Astrocyte (in vitro differentiated cells and primary cell): Measurements from ENCODE around the gene FOXL3.

Experiments
- CTCF ChIP-seq: IDR thresholded peaks from 2 replicates; pipeline ENCODE4 v1.5.1; 2011; ENCODE audit warnings: low read depth, mild to moderate bottlenecking, inconsistent platforms, low read length, moderate library complexity; ENCODE audit not compliant: insufficient read depth
- EZH2 ChIP-seq: IDR thresholded peaks from 2 replicates; pipeline ENCODE4 v1.6.1; 2012; ENCODE audit warnings: mild to moderate bottlenecking, low read length, inconsistent platforms; ENCODE audit not compliant: insufficient read depth

DNA sequence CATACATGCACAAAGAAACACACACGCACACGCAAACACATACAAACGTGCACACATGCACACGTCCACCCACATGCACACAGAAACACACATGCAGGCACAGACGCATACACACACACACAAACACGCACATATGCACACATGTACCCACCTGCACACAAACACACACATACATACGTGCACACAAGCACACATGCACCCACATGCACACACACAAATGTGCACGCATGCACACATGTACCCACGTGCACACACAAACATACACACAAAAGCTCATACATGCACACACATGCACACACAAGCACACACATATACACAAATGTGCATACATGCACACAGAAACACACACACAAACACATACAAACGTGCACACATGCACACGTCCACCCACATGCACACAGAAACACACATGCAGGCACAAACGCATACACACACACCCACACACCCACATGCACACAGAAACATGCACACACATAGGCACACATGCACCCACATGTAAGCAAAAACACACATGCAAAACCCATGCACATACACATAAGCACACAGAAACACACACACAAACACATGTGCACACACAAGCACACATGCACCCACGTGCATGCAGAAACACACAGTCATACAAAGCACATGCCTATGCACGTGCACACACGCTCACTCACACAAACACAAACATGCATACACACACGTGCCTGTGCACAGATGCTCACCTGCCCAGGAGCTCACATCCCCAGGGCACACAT, 44.8 kb downstream of the FOXL3 start:
- TF ChIP-seq CTCF (no peak), EZH2 (no peak)
